ENCODE data around the gene GCDH. TPM values are rescaled to one million over a fixed set of nuclear protein-coding genes. Genes with fewer than 3 reads are reported as not detected.

Gene GCDH
- total RNA-seq, 2 donors from 2014 or later: 58.1 to 62.9 TPM

GRCh38 chr19:12944104-12944674 is 53.2 kb downstream of the GCDH start:
- peaks cover 72% of the 10 kb centered on the region for H3K36me3 ChIP-seq (ENCODE audit: control insufficient read depth, insufficient read depth, low read length)

GRCh38 chr19:12945479-12946091 is 54.6 kb downstream of the GCDH start, which contains the start of gene RAD23A:
RAD23A (plus strand) TSS chr19:12945862; CDS start chr19:12945949, 87 bp downstream.
- H3K36me3 ChIP-seq (ENCODE audit: control insufficient read depth, insufficient read depth, low read length): peaks cover 69% of the 10 kb centered on the region
- peaks cover 73% of the 10 kb centered on the region for H3K36me3 Mint-ChIP-seq (ENCODE audit: low read depth)
- H3K4me1 Mint-ChIP-seq: peaks cover 14% of the 10 kb centered on the region

More at GRCh38 chr19:12944104-12944674, 53.2 kb downstream of the GCDH start:
- H3K9me3 Mint-ChIP-seq: no peaks in the 10 kb centered on the region
- 87% methylated on average over 2 of the region's 2 CpGs; no CpG with 5 or more reads in 1 of the 2 experiments for WGBS, 2 experiments (ENCODE audit: insufficient coverage in 1 of 2, insufficient read length in 1 of 2)
- Histone ChIP-seq H3K27me3 (ENCODE audit: control insufficient read depth, insufficient read depth, low read length, poor library complexity, severe bottlenecking) (no peaks in the 10 kb centered on the region), H3K4me3 (ENCODE audit: low read length) (peak overlapping the region; percentile 84), H3K9ac (ENCODE audit: extremely low read depth, low read length, poor library complexity, severe bottlenecking) (no peak overlapping the region), H3K9me3 (ENCODE audit: control insufficient read depth, low read length) (no peaks in the 10 kb centered on the region), H3K4me1 (ENCODE audit: control insufficient read depth, insufficient read depth, low read length) (peaks cover 5% of the 10 kb centered on the region), H3K27ac (ENCODE audit: low read depth, low read length) (peak overlapping the region; percentile 47)
- DNase-seq: no peak
- peaks cover 28% of the 10 kb centered on the region for H3K4me1 Mint-ChIP-seq
- peaks cover 75% of the 10 kb centered on the region for H3K36me3 Mint-ChIP-seq (ENCODE audit: low read depth)
- peak overlapping the region; percentile 5 for H3K4me3 Mint-ChIP-seq
- no peak overlapping the region for H3K27ac Mint-ChIP-seq
- no peaks in the 10 kb centered on the region for H3K27me3 Mint-ChIP-seq (ENCODE audit: insufficient read depth)
- no peak for TF ChIP-seq CTCF (conservative IDR thresholded peaks at IDR 0.05)

More at GRCh38 chr19:12945479-12946091, 54.6 kb downstream of the GCDH start, which contains the start of gene RAD23A:
- DNase-seq: peak; percentile 99
- Histone ChIP-seq H3K9ac (ENCODE audit: extremely low read depth, low read length, poor library complexity, severe bottlenecking) (peak within 1 kb of the TSS; percentile 84), H3K27ac (ENCODE audit: low read depth, low read length) (peak within 1 kb of the TSS; percentile 97), H3K4me3 (ENCODE audit: low read length) (peak within 1 kb of the TSS; percentile 84), H3K4me1 (ENCODE audit: control insufficient read depth, insufficient read depth, low read length) (no peaks in the 10 kb centered on the region), H3K27me3 (ENCODE audit: control insufficient read depth, insufficient read depth, low read length, poor library complexity, severe bottlenecking) (no peaks in the 10 kb centered on the region), H3K9me3 (ENCODE audit: control insufficient read depth, low read length) (no peaks in the 10 kb centered on the region)
- 0% methylated on average over 1 to 62 of the region's 62 CpGs for WGBS, 2 experiments (ENCODE audit: insufficient coverage in 1 of 2, insufficient read length in 1 of 2)
- no peaks in the 10 kb centered on the region for H3K9me3 Mint-ChIP-seq
- no peaks in the 10 kb centered on the region for H3K27me3 Mint-ChIP-seq (ENCODE audit: insufficient read depth)
- peak within 1 kb of the TSS; percentile 97 for H3K27ac Mint-ChIP-seq
- TF ChIP-seq CTCF (conservative IDR thresholded peaks at IDR 0.05): no peak
- H3K4me3 Mint-ChIP-seq: peak within 1 kb of the TSS; percentile 85
